Measurements from ENCODE around the gene GNG8. TPM values are rescaled to one million over a fixed set of nuclear protein-coding genes. Genes with fewer than 3 reads are reported as not detected.

Gene GNG8
- total and polyA plus RNA-seq, 2 experiments from 2014 or later, result 4.6 TPM; not detected in 1

GRCh38 chr19:46591254-46591653 lies 44.7 kb downstream of the GNG8 start:
- no peak overlapping the region for H3K27ac ChIP-seq
- no peaks in the 10 kb centered on the region for H3K36me3 ChIP-seq (replicated peaks; ENCODE audit: insufficient read depth, low read depth)
- no peaks in the 10 kb centered on the region for H3K9me3 ChIP-seq (ENCODE audit: low read depth)
- DNase-seq (ENCODE audit: low spot score), result no peak
- H3K27me3 ChIP-seq, result no peaks in the 10 kb centered on the region
- H3K9me2 ChIP-seq (replicated peaks; ENCODE audit: insufficient read depth), result no peaks in the 10 kb centered on the region
- H3K4me2 ChIP-seq, result no peak overlapping the region
- no peak overlapping the region for H3K4me3 ChIP-seq
- 97% methylated on average over 4 of the region's 4 CpGs for WGBS (ENCODE audit: low lambda C conversion rate, missing lambda C conversion rate)
- H3K4me1 ChIP-seq (ENCODE audit: insufficient read depth), result no peaks in the 10 kb centered on the region
- H2AFZ ChIP-seq, result no peak overlapping the region
- no peaks in the 10 kb centered on the region for H4K20me1 ChIP-seq (ENCODE audit: insufficient read depth, poor library complexity, severe bottlenecking)
- no peak for TF ChIP-seq CTCF (IDR thresholded peaks at IDR 0.05; ENCODE audit: poor library complexity)
- TF ChIP-seq EZH2 (IDR thresholded peaks at IDR 0.05; ENCODE audit: borderline replicate concordance), result no peak
- no peak for TF ChIP-seq EZH2phosphoT487 (IDR thresholded peaks at IDR 0.05; ENCODE audit: low read depth, severe bottlenecking, unreplicated experiment)
- no peaks in the 10 kb centered on the region for H3K79me2 ChIP-seq

GRCh38 chr19:46587861-46588260 lies 48.1 kb downstream of the GNG8 start:
- DNase-seq (ENCODE audit: low spot score), result no peak
- H3K27me3 ChIP-seq, result no peaks in the 10 kb centered on the region
- 41% methylated on average over 3 of the region's 3 CpGs for WGBS (ENCODE audit: low lambda C conversion rate, missing lambda C conversion rate)

DNA sequence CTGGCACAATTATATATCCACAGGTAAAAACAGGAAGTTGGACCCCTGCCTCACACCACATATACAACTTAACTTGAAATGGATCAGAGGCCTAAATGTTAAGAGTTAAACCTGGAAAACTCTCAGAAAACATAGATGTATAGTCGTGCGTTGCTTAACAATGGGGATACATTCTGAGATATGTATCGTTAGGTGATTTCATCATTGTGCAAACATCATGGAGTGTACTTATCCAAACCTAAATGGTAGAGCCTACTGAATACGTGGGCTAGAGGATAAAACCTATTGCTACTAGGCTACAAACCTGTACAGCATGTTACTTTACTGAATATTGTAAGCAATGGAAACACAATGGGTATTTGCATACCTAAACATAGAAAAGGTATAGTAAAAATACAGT lies 49.7 kb downstream of the GNG8 start:
- H2AFZ ChIP-seq, result no peak overlapping the region
- no peaks in the 10 kb centered on the region for H3K9me3 ChIP-seq (ENCODE audit: low read depth)
- TF ChIP-seq EZH2phosphoT487 (IDR thresholded peaks at IDR 0.05; ENCODE audit: low read depth, severe bottlenecking, unreplicated experiment) (no peak), CTCF (IDR thresholded peaks at IDR 0.05; ENCODE audit: poor library complexity) (no peak)
- no peak overlapping the region for H3K27ac ChIP-seq
- H3K9me2 ChIP-seq (replicated peaks; ENCODE audit: insufficient read depth), result no peaks in the 10 kb centered on the region
- no peaks in the 10 kb centered on the region for H3K27me3 ChIP-seq
- no peaks in the 10 kb centered on the region for H3K79me2 ChIP-seq
- DNase-seq (ENCODE audit: low spot score), result no peak
- no peak overlapping the region for H3K4me2 ChIP-seq
- no peaks in the 10 kb centered on the region for H4K20me1 ChIP-seq (ENCODE audit: insufficient read depth, poor library complexity, severe bottlenecking)
- 75% methylated on average over 4 of the region's 4 CpGs for WGBS (ENCODE audit: low lambda C conversion rate, missing lambda C conversion rate)
- no peak overlapping the region for H3K4me3 ChIP-seq
- H3K4me1 ChIP-seq (ENCODE audit: insufficient read depth), result no peaks in the 10 kb centered on the region
- no peaks in the 10 kb centered on the region for H3K36me3 ChIP-seq (replicated peaks; ENCODE audit: insufficient read depth, low read depth)

More at GRCh38 chr19:46587861-46588260, 48.1 kb downstream of the GNG8 start:
- no peaks in the 10 kb centered on the region for H3K9me2 ChIP-seq (replicated peaks; ENCODE audit: insufficient read depth)
- H3K4me3 ChIP-seq, result no peak overlapping the region
- no peaks in the 10 kb centered on the region for H4K20me1 ChIP-seq (ENCODE audit: insufficient read depth, poor library complexity, severe bottlenecking)
- no peak overlapping the region for H3K27ac ChIP-seq
- H2AFZ ChIP-seq, result no peak overlapping the region
- no peaks in the 10 kb centered on the region for H3K36me3 ChIP-seq (replicated peaks; ENCODE audit: insufficient read depth, low read depth)
- H3K4me2 ChIP-seq, result no peak overlapping the region
- TF ChIP-seq EZH2 (IDR thresholded peaks at IDR 0.05; ENCODE audit: borderline replicate concordance) (no peak), CTCF (IDR thresholded peaks at IDR 0.05; ENCODE audit: poor library complexity) (no peak), EZH2phosphoT487 (IDR thresholded peaks at IDR 0.05; ENCODE audit: low read depth, severe bottlenecking, unreplicated experiment) (no peak)
- H3K9me3 ChIP-seq (ENCODE audit: low read depth), result no peaks in the 10 kb centered on the region
- no peaks in the 10 kb centered on the region for H3K79me2 ChIP-seq
- H3K4me1 ChIP-seq (ENCODE audit: insufficient read depth), result no peaks in the 10 kb centered on the region

GRCh38 chr19:46585539-46585938 lies 50.5 kb downstream of the GNG8 start:
- Histone ChIP-seq H3K79me2 (no peaks in the 10 kb centered on the region), H3K9me2 (replicated peaks; ENCODE audit: insufficient read depth) (no peaks in the 10 kb centered on the region)

More at GRCh38 chr19:46585539-46585938, 50.5 kb downstream of the GNG8 start:
- DNase-seq (ENCODE audit: low spot score), result no peak
- TF ChIP-seq EZH2phosphoT487 (IDR thresholded peaks at IDR 0.05; ENCODE audit: low read depth, severe bottlenecking, unreplicated experiment) (no peak), CTCF (IDR thresholded peaks at IDR 0.05; ENCODE audit: poor library complexity) (no peak), EZH2 (IDR thresholded peaks at IDR 0.05; ENCODE audit: borderline replicate concordance) (no peak)
- Histone ChIP-seq H3K27me3 (no peaks in the 10 kb centered on the region), H3K36me3 (replicated peaks; ENCODE audit: insufficient read depth, low read depth) (no peaks in the 10 kb centered on the region), H3K27ac (no peak overlapping the region), H4K20me1 (ENCODE audit: insufficient read depth, poor library complexity, severe bottlenecking) (no peaks in the 10 kb centered on the region), H3K9me3 (ENCODE audit: low read depth) (no peaks in the 10 kb centered on the region), H2AFZ (no peak overlapping the region), H3K4me1 (ENCODE audit: insufficient read depth) (no peaks in the 10 kb centered on the region), H3K4me3 (no peak overlapping the region), H3K4me2 (no peak overlapping the region)
- 92% methylated on average over 1 of the region's 1 CpG for WGBS (ENCODE audit: low lambda C conversion rate, missing lambda C conversion rate)

All from hepatocyte (in vitro differentiated cells).